ENCODE results near the gene CRK.
"Not testable (repeated sequence)": the region's sequence is repeated elsewhere in the genome, so short reads cannot be mapped to it uniquely, and the experiment has no call there.

The CRK gene

DNA sequence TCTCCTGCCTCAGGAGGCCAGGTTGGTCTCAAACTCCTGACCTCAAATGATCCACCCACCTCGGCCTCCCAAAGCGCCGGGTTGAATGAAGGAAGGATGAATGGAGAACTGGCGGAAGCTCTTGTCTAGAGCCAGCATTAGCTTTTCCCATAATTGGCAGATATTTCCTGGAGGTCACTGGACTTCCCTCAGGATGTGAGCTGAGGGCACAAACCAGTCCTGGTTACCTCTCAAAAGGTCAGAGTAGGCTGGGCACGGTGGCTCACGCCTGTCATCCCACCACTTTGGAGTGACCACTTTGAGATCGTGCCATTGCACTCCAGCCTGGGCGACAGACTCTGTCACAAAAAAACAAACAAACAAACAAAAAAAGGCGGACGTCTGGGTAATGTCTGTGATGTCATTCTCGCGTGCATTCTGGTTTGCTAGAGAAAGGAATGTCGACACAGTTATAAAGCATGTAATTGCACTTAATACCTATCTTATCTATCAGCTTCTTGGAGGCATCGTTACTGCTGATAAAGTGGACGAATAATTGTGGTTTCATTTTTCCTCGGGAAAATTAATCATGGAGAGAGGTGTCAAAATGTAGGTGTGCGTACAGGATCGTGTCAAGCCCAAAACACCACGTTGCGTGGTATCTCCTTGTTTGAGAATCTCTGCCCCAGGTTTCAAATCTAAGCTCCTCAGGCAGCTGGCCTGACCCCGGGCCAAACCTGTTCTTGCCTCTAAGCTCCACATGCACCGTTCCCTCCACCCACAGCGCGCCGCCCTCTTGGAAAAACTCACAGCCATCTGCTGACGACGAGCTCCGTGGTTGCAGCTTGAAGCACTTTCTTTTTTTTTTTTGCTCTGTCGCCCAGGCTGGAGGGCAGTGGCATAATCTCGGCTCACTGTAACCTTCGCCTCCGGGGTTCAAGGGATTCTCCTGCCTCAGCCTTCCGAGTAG, 6.4 kb upstream of the CRK start:
- FAIRE-seq = no peak

DNA sequence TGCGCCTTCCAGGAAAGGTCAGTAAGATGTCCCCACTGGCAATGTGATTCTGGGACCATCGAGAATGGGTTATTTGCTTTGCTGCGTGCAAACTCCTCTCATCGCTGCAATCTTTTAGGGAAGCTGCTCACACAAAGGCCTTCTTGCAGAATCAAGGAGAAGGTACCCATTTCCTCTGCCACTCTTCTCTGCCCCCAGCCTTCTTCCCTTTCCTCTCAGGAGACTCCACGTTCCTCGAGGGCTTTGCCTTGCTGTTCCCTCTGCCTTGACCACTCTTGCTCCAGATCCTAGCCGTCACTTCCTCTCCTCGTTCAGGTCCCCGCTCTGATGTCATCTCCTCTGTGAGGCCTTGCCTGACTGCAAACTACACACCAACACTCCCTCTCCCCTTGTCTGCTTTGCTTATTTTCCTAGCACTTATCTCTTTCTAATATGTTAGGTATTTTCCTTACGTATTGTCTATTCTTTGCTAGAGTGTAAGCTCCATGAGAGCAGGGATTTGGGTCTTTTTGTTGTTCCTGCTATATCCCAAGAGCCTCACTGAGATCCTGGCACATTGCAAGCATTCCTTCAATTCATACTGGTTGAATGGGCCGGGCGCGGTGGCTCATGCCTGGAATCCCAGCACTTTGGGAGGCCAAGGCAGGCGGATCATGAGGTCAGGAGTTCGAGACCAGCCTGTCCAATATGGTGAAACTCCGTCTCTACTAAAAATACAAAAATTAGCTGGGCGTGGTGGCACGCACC, 5.3 kb upstream of the CRK start:
- no peak for FAIRE-seq

DNA sequence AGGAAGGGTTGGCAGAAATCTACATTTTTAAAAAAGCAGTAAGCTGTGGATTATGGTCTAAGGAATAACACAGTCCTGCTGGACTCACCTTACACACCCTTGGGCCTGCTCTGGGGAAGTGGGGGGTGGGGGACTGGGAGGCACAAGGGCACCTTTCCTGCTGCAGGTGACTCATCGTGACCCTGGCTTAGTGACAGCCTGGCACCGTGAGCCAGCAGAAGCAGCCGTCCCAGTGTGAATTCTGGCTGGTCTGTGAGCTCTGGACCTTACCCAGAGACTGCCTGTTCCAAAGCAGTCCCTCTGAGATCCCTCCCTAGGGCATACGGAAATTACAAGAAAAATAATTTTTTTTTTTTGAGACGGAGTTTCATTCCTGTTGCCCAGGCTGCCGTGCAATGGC, 4.2 kb upstream of the CRK start:
- no peak for FAIRE-seq

DNA sequence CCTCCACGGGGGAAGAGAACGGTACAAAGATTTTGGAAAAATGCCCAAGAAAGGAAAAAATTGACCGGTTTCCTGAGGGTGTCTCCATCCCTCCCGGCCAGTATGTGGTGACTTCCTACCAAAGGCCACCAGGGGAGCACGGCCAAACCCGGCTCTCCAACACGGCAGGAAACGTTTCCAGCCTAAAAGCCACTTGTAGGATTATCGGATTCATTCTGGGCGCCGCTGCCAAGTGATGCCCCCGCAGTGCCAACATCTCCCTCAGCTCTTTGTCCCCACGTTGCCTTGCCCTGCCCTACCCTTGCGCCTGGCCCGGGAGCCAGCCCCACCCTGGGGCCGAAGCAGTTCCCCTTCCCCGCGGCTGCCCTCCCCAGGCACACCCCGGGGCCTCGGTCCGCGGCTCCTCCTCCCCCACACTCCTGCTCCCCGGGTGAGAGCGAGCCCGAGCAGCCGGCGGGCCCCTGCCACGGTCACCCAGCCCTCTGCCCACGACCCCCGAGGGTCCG, 688 bp downstream of the CRK start:
- no peak for FAIRE-seq

DNA sequence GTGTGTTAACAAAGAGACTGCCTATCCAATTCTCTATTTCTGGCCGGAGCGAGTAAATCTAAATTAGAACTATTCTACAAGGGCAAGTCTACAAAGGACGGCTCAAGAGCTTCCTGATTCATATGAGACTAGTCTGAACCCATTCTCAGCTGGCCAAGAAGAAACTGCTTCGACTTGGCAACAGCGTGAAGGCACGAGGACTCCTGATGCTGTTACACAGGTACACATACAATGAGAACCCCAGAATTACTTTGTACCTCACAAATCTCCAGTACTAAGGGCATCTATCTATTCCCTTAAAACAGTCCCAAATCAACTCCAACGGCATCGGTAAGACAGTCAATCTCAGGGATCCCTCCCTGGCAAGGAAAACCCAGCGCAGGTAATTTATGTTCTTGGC, 1.5 kb downstream of the CRK start:
- no peak for FAIRE-seq

DNA sequence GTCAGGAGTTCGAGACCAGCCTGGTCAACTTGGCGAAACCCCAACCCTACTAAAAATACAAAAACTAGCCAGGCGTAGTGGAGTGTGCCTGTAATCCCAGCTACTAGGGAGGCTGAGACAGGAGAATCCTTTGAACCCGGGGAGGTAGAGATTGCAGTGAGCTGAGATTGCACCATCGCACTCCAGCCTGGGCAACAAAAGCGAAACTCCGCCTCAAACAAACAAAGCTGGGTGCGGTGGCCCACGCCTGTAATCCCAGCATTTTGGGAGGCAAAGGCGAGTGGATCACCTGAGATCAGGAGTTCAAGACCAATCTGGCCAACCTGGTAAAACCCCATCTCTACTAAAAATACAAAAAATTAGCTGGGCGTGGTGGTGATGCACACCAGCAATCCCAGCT, 2.3 kb downstream of the CRK start:
- FAIRE-seq = not testable (repeated sequence)

DNA sequence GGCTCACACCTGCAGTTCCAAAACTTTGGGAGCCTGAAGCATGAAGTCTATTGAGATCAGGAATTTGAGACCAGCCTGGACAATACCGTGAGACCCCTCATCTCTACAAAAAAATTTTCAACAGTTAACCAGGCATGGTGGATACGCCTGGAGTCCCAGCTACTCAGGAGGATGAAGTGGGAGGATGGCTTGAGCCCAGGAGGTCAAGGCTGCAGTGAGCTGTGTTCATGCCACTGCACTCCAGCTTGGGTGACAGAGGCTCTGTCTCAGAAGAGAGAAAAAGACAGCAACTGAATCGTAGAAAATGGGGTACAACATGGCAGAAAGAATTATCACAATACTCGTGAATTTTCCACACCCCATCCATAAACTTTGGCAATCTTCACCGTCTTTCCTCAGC, 3.2 kb downstream of the CRK start:
- FAIRE-seq = no peak

DNA sequence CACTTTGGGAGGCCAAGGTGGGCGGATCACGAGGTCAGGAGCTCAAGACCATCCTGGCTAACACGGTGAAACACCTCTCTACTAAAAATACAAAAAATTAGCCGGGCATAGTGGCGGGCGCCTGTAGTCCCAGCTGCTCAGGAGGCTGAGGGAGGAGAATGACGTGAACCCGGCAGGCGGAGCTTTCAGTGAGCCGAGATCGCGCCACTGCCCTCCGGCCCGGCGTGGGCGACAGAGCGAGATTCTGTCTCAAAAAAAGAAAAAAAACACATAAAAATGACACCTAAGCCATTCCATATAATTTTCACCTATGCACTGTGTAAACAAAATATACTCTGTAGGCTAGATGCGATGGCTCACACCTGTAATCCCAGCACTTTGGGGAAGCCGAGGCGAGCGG, 5.8 kb downstream of the CRK start:
- FAIRE-seq = not testable (repeated sequence)

DNA sequence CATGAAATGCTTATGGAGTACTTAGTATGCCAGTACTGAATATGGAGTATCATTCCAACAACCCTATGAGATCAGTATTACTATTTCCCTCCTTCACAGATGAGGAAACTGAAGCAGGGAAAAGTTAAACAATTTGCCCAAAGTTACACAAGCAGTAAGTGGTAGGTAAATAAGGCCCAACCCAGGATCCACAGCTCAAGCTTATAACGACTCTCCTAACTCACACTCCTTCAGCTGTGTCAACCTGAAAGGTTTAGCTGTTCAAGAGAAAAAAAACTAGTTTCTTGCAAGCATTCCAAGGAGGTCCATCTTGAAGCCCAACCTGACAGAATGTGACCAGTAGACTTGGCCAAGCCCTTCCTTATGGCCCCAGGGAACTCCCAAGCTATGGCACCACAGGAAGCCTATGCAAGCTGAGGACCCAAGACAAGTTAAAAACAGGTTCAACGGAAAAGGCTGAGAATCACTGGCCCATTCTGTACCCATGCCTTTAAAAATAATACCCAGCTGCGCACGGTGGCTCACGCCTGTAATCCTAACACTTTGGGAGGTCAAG, 6.5 kb downstream of the CRK start:
- FAIRE-seq = no peak

DNA sequence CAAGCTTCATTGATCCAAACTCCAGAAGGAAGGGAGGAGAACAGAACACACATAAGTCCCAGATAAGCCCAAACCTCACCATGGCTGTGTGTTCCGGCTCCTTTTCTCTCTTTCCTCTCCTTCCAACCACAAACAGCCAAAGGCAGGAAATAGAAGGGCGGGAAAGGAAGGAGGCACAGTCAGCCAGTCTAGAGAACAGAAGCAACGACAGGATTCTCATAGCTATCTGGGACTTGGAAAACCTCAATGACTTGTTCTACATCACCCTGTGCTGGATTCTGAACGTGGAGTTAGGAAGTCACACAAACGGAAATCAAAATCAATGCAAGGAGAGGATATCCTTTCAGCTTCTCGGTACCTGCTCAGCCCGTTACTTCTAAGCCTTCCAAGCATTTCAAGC, 9.0 kb downstream of the CRK start:
- no peak for FAIRE-seq

DNA sequence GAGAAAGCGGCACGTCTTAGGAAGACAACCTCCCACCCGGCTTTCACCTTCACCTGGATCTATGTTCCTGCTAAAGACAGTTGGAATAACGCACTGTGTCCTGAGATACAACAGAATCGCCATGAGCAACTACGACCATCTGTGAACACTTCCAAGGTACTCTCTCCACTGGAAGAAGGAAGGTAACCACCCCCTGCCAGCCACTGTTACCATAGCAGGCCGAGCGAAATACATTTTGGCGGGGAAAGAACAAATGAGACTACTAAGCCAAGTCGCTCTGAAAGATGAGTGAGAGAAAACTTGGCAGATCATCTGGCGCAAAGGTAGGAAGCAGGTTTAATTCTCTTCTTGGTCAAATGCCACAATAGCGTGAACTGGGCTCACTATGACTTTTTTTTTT, 9.8 kb downstream of the CRK start:
- FAIRE-seq = no peak

DNA sequence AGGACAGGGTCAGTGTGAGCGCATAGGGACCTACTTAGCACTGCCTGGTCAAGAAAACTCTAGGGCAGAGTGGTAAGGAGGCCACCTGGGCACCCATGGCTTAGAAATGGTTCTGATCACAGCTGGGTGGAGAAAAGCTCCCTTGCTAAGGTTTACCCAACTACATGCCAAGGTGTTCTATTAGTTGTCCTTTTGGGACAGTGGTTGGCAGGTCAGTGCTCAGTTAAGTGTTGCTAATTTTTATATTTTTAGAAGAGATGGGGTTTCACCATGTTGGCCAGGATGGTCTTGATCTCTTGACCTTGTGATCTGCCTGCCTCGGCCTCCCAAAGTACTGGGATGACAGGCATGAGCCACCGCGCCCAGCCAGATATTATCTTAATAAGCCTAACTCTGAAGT, 10.3 kb downstream of the CRK start:
- not testable (repeated sequence) for FAIRE-seq

DNA sequence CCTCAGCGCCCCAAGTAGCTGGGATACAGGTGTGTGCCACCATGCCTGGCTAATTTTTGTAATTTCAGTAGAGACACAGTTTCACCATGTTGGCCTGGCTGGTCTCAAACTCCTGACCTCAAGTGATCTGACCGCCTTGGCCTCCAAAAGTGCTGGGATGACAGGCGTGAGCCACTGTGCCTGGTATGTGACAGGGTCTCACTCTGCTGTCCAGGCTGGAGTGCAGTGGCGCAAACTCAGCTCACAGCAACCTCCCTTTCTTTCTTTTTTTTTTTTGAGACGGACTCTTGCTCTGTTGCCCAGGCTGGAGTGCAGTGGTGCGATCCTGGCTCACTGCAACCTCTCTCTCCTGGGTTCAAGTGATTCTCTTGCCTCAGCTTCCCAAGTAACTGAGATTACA, 13.3 kb downstream of the CRK start:
- not testable (repeated sequence) for FAIRE-seq

DNA sequence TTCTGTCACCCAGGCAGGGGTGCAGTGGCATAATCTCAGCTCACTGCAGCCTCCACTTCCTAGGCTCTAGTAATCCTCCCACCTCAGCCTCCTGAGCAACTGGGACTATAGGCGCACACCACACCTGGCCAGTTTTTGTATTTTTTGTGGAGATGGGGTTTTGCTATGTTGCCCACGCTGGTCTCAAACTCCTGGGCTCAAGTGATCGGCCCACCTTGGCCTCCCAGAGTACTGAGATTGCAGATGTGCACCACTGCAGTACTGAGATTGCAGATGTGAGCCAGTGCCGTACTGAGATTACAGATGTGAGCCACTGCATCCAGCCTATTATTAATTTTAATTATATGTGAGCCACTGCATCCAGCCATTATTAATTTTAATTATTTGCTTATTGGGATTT, 13.8 kb downstream of the CRK start:
- FAIRE-seq = no peak

DNA sequence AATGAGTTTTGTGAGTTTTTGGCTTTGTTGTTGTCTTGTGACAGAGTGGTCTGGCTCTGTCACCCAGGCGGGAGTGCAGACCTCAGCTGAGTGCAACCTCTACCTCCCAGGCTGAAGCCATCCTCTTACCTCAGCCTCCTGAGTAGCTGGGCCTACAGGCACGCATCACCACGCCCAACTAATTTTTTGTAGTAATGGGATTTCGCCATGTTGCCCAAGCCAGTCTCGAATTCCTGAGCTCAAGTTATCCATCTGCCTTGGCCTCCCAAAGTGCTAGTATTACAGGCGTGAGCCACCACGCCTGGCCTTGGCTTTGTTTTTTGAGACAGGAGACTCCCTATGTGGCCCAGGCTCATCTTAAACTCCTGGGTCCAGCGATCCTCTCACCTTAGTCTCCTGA, 15.1 kb downstream of the CRK start:
- no peak for FAIRE-seq

DNA sequence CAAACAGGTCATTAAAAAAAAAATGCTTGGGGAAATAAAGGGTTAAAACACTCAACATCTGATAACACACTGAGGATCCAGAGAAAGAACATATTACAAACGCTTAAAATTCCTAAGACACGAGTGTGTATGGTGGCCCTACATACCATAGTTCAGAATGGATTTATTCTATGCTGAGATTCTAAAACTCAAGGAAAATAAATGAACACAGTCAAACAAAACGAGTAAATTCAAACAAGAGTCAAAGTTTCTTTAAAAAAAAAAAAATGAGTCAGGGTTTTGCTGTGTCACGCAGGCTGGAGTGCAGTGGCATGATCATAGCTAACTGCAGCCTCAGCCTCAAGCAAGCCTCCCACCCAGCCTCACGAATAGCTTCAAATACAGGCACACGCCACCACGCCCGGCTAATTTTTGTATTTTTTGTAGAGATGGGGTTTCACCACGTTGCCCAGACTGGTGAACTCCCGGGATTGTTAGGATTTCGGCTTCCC, 17.4 kb downstream of the CRK start:
- FAIRE-seq = no peak

DNA sequence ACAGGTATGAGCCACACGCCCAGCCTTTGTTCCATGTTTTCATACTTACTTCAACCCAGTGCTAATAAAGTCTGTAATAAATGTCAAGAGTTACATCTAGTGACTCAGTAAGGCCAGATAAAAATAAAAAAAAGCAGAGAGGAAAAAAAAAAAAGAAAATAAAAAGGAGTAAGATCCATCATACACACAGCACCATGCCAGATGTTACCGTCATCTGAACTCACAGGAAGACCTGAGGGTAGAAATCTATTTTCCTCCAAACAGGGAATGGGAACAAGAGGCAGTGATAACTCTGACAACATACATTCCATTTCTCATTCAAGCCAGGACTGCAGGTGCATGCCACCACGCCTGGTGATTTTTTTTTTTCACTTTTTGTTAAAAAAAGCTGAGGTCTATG, 20.7 kb downstream of the CRK start:
- FAIRE-seq = no peak

DNA sequence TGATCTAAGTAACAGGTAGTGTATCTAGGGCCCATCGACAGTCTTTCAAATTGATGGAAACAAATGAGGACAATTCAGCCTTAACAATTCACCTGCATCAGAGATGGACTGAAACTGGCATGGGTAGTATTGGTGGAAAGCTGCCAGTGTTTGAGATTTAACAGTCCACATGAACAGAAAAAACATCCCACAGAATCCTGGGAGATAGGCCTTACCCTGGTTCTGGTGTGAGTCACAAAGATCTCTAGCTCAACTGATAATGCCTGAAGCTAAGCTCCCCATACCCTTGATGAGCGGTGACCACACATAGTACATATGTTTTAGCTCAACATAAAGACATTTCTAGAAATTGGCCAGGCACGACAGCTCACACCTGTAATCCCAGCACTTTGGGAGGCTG, 21.9 kb downstream of the CRK start:
- no peak for FAIRE-seq

DNA sequence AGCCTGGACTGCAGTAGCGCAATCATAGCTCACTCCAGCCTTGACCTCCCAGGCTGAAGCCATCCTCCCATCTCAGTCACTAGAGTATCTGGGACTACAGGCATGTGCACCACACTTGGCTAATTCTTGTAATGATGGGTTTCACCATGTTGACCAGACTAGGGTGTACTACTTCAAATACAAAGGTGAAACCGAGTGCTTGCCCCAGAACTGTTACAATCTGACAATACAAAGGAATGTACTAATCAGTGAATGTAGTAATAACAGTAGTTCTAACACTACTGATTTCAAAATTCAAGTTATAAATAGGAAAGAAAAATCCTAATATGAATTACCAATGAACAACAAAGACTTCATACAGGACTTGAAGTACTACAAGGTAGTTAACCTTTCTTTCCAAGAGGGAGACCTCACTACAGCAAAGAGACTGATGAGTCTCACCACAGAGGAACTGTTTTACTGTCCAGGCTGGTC, 24.4 kb downstream of the CRK start:
- FAIRE-seq = no peak

DNA sequence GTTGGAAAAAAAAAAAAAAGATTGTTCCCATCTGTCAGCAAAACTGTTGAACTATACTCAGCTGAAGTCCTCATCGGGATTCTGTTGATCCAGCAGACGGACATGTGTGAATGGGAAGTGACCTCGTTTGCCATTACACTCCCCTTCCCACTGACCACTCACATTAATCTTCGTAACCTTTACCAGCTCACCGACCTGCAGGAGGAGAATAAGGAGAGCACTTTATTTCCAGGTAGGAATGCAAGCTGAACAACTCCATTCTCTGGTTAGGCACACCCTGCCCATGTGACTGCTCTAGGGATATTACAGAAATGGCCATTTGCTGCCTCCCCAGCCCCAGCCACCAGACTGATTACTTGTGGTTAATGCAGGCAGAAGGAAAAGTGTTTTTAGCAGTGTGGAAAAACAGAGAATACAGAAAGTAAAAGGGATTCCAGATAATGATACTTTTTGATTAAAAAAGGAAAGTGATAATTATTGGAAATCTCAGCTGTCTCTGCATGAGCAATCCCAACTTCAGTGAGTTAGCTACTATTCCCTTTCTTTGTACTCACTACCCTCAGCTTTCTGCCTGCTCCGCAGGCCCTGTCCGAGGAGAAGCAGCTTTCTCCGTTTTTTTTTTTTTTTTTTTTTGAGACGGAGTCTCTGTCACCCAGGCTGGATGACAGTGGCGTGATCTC, 32.4 kb downstream of the CRK start:
- no peak for FAIRE-seq

DNA sequence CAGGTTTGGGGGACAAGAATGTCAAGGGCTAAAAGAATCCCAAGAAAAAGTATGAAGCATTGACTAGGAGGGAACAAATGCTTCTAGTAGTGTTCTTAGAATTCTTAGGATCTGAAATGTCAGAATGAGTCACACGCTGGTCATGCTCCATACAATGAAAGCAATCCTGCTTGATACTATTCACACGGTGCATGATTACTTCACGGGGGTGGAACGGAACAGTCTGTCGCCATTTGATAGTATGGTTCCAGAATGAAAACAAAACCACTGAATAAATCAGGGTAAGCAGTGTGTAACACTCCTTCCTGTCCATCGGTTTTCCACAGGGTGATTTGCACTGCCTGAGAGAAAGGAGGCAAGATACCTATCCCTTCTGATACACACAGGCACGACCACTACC, 33.1 kb downstream of the CRK start:
- FAIRE-seq = no peak

DNA sequence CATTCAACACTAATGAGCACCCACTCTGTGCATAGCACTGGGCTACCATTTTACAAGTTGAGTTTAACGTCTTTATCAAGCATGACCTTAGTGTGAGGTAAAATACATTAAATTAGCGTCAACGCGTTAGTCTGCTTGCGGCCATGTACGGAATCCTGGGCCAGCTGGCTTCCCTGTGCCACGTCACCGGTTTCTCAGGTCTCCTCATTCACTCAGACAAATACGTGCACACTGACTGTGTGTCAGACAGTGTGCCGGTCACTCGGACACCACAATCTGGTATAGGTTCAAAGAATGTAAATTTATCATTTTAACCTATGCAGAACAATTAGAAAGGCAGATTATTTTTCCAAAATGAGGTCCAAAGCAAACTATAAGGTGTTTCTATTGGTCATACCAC, 34.6 kb downstream of the CRK start:
- no peak for FAIRE-seq

DNA sequence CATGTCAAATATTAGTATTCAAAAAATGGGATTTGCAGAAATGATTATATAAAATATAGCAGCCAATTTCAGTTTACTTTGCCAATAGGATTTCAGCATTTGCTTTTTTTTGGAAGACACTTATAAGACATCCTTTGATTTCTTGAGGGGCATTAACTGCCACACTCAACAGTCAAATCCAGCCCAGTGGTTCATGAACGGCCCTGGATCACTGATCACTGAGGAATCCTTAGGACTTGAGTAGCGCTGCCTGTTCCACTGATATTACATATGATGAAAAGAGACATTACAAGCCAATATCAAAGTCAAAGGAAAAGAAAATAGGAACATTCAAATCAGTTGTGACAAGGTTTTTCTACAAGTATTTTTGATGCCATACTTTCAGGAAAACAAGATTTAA, 35.1 kb downstream of the CRK start:
- FAIRE-seq = no peak

Data from TTC549 (cell line).